Measurements from ENCODE around the gene NLGN4X. TPM values are rescaled to one million over a fixed set of nuclear protein-coding genes. Genes with fewer than 3 reads are reported as not detected.

The NLGN4X gene
- total RNA-seq, 2 experiments from 2014 or later = 0.08 to 0.11 TPM

GRCh38 chrX:5965406-5965805 lies 263.3 kb downstream of the NLGN4X start:
- intact Hi-C loops (cut with DNase I, micrococcal nuclease) = no loop called here
- no peaks in the 10 kb centered on the region for H3K4me1 Mint-ChIP-seq (ENCODE audit: low read depth)
- no peaks in the 10 kb centered on the region for H3K9me3 Mint-ChIP-seq
- TF ChIP-seq CTCF (IDR thresholded peaks at IDR 0.05) = no peak
- Histone ChIP-seq H3K27me3 (ENCODE audit: control insufficient read depth in 1 of 2, insufficient read depth in 2 of 2, low read length in 2 of 2) (no peaks in the 10 kb centered on the region), H3K4me3 (ENCODE audit: low read length) (no peak overlapping the region), H3K9me3 (ENCODE audit: control insufficient read depth in 1 of 2, insufficient read depth in 1 of 2, low read length in 2 of 2) (no peaks in the 10 kb centered on the region), H3K36me3 (ENCODE audit: insufficient read depth, low read length) (no peaks in the 10 kb centered on the region), H3K27ac (ENCODE audit: low read depth in 1 of 2, low read length in 2 of 2) (no peak overlapping the region), H3K4me1 (ENCODE audit: insufficient read depth, low read length) (no peaks in the 10 kb centered on the region)
- DNase-seq (no peak), ATAC-seq (ENCODE audit: poor library complexity) (no peak)
- H3K27me3 Mint-ChIP-seq = no peaks in the 10 kb centered on the region
- no peak overlapping the region for H3K4me3 Mint-ChIP-seq
- ChIA-PET POLR2A (no interaction called here), CTCF (no interaction called here)
- H3K36me3 Mint-ChIP-seq (ENCODE audit: low read depth) = no peaks in the 10 kb centered on the region
- H3K27ac Mint-ChIP-seq = no peak overlapping the region

- intact Hi-C loops (cut with DNase I, micrococcal nuclease) = no loop called here
- H3K4me1 Mint-ChIP-seq (ENCODE audit: low read depth) = no peaks in the 10 kb centered on the region
- Histone ChIP-seq H3K27me3 (ENCODE audit: control insufficient read depth in 1 of 2, insufficient read depth in 2 of 2, low read length in 2 of 2) (no peaks in the 10 kb centered on the region), H3K36me3 (ENCODE audit: insufficient read depth, low read length) (no peaks in the 10 kb centered on the region), H3K9me3 (ENCODE audit: control insufficient read depth in 1 of 2, insufficient read depth in 1 of 2, low read length in 2 of 2) (no peaks in the 10 kb centered on the region), H3K4me1 (ENCODE audit: insufficient read depth, low read length) (no peaks in the 10 kb centered on the region), H3K4me3 (ENCODE audit: low read length) (no peak overlapping the region), H3K27ac (ENCODE audit: low read depth in 1 of 2, low read length in 2 of 2) (no peak overlapping the region)
- H3K9me3 Mint-ChIP-seq = no peaks in the 10 kb centered on the region
- ATAC-seq (ENCODE audit: poor library complexity) (no peak), DNase-seq (no peak)
- CTCF ChIA-PET = interaction anchor here (0.6 kb wide), 1 partner anchor 1640 kb away, joined by 5 read pairs; no protein-coding TSS in a partner anchor
- POLR2A ChIA-PET = no interaction called here
- no peaks in the 10 kb centered on the region for H3K36me3 Mint-ChIP-seq (ENCODE audit: low read depth)
- no peaks in the 10 kb centered on the region for H3K27me3 Mint-ChIP-seq
- TF ChIP-seq CTCF (IDR thresholded peaks at IDR 0.05) = no peak
- no peak overlapping the region for H3K27ac Mint-ChIP-seq
- no peak overlapping the region for H3K4me3 Mint-ChIP-seq
Measured at GRCh38 chrX:5959286-5959685, 269.4 kb downstream of the NLGN4X start.

GRCh38 chrX:5958523-5958922 lies 270.1 kb downstream of the NLGN4X start:
- intact Hi-C loops (cut with DNase I, micrococcal nuclease) = no loop called here
- H3K27ac Mint-ChIP-seq = no peak overlapping the region
- Histone ChIP-seq H3K36me3 (ENCODE audit: insufficient read depth, low read length) (no peaks in the 10 kb centered on the region), H3K27me3 (ENCODE audit: control insufficient read depth in 1 of 2, insufficient read depth in 2 of 2, low read length in 2 of 2) (no peaks in the 10 kb centered on the region), H3K9me3 (ENCODE audit: control insufficient read depth in 1 of 2, insufficient read depth in 1 of 2, low read length in 2 of 2) (no peaks in the 10 kb centered on the region), H3K4me1 (ENCODE audit: insufficient read depth, low read length) (no peaks in the 10 kb centered on the region), H3K4me3 (ENCODE audit: low read length) (no peak overlapping the region), H3K27ac (ENCODE audit: low read depth in 1 of 2, low read length in 2 of 2) (no peak overlapping the region)
- ChIA-PET CTCF (interaction anchor here (0.6 kb wide), 1 partner anchor 1641 kb away, joined by 5 read pairs; no protein-coding TSS in a partner anchor), POLR2A (no interaction called here)
- no peaks in the 10 kb centered on the region for H3K27me3 Mint-ChIP-seq
- H3K36me3 Mint-ChIP-seq (ENCODE audit: low read depth) = no peaks in the 10 kb centered on the region
- no peak overlapping the region for H3K4me3 Mint-ChIP-seq
- DNase-seq (no peak), ATAC-seq (ENCODE audit: poor library complexity) (no peak)
- no peaks in the 10 kb centered on the region for H3K9me3 Mint-ChIP-seq
- no peaks in the 10 kb centered on the region for H3K4me1 Mint-ChIP-seq (ENCODE audit: low read depth)
- TF ChIP-seq CTCF (IDR thresholded peaks at IDR 0.05) = no peak
